Non-pigmented ciliary epithelial cell (primary cell): Measurements from ENCODE around the gene TFR2.

Experiments
- DNase-seq: peaks from one replicate; pipeline ENCODE4 v3.0.0-alpha.2; 2010; ENCODE audit warnings: low read depth

The TFR2 gene

GRCh38 chr7:100612730-100613390 lies 28.5 kb downstream of the TFR2 start:
- DNase-seq = no peak

- DNase-seq = peak; percentile 99
Measured at GRCh38 chr7:100611983-100612729, 29.2 kb downstream of the TFR2 start, which contains the start of gene MOSPD3. TSS of gene MOSPD3 (plus strand) at chr7:100612540. CDS start at chr7:100612792, 252 bp downstream.

DNA sequence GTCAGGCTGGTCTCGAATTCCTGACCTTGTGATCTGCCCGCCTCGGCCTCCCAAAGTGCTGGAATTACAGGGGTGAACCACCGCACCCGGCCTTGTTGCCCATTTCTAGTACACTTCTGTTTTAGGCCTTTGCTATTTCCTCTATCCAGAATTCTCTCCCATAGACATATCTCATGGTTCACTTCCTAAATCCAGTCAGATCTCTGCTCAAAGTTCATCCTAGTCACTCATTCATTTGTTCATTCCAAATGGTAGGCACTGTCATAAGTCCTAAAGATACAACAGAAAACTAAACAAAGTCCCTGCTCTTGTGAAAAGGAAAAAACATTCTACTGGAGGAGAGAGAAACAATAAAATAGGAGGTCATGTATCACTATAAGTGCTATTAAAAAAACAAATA lies 31.4 kb downstream of the TFR2 start:
- no peak for DNase-seq

- no peak for DNase-seq
Measured at GRCh38 chr7:100607111-100607510, 34.2 kb downstream of the TFR2 start.

DNA sequence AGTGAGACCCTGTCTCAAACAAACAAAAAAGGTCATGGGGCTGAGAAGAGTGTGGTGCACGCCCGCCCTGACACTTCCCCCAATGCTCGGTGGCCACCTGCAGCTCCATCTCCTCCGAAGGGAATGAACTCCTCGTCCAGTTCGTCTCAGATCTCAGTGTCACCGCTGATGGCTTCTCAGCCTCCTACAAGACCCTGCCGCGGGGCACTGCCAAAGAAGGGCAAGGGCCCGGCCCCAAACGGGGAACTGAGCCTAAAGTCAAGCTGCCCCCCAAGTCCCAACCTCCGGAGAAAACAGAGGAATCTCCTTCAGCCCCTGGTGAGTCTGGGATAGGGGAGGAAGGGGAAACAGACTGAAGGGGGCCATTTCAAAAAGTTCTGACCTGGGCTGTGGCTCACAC lies 35.0 kb downstream of the TFR2 start:
- DNase-seq = no peak

DNA sequence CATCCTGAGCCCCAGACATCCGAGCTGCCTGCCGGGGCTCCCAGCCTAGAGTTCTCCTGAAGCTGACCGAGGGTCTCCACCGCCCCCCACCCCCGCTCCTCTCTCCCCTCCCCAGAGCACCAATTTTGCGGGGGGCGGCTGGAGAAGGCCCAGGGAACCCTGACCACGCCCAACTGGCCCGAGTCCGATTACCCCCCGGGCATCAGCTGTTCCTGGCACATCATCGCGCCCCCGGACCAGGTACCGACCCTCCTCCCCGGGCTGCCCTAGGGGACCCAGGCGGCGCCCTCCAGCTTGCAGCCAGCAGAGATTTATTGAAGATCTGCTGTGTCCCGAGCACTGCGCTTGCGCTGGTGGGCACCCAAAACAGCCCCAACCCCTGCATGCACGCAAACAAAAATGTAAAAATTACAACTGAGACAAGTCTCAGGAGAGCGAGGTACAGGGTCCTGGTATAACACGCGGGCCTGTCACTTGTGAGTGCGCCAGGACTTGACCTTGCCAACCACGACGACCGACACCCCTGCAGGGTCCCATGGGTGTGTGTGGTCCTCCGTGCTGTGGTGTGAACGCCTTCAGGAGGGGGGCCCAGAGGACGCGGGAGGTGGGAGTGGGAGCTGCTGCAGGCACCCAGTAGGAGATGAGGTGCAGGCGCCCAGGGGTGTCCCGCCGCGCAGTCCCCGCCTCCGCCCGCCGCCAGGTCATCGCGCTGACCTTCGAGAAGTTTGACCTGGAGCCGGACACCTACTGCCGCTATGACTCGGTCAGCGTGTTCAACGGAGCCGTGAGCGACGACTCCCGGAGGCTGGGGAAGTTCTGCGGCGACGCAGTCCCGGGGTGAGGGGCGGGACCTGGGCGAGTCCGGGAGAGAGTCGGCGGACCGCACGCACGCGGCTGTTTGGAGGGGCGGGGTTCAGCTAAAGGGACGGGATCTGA lies 36.1 kb downstream of the TFR2 start:
- DNase-seq = no peak

- no peak for DNase-seq
Measured at GRCh38 chr7:100604028-100604975, 37.0 kb downstream of the TFR2 start.

- DNase-seq = no peak
Measured at GRCh38 chr7:100603726-100604027, 37.7 kb downstream of the TFR2 start.

- DNase-seq = no peak
Measured at GRCh38 chr7:100602889-100603725, 38.2 kb downstream of the TFR2 start.

- no peak for DNase-seq
Measured at GRCh38 chr7:100600730-100601038, 40.7 kb downstream of the TFR2 start.

DNA sequence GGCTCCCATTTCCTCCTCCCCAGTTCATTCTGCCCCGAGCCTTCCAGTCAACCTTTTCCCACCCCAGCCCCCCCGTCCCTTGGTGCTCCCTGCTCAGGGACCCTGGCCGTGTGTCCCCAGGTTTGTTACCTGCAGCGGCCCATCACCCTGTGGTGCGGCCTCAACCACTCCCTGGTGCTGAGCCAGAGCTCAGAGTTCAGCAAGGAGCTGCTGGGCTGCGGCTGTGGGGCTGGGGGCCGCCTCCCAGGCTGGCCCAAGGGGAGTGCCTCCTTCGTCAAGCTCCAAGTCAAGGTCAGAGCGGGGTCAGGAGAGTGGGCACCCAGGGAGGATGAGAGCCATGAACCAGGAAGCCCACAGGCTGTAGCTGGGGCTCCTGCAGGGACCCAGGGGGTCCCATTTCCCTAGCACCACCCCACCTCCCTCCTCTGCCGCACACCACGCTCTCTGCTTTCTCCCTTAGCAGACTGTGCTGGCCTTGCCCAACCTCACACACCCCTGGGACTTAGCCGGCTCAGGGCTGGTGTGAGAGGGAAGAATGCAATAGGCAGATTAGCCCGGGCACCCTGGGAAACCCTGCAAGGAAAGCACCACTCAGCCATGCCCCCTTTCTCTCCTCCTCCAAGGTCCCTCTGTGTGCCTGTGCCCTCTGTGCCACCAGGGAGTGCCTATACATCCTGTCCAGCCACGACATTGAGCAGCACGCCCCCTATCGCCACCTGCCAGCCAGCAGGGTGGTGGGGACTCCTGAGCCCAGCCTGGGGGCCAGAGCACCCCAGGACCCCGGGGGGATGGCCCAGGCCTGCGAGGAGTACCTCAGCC lies 41.2 kb downstream of the TFR2 start:
- no peak for DNase-seq

DNA sequence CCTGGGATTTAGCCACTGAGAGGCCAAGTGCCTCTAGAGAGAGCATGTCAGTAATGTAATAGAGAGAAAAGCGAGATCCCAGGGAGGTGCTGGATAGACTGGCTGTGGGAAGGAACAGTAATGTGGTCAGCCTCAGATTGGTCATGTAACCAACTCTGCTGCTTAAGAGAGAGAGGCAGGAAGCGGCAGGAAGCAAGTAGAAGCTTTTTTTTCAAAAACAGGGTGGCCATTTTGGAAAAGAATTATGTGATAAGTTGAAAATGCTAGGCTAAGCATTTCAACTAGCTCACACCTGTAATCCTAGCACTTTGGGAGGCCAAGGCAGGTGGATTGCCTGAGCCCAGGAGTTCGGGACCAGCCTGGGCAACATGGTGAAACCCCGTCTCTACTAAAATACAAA lies 42.9 kb downstream of the TFR2 start:
- no peak for DNase-seq

DNA sequence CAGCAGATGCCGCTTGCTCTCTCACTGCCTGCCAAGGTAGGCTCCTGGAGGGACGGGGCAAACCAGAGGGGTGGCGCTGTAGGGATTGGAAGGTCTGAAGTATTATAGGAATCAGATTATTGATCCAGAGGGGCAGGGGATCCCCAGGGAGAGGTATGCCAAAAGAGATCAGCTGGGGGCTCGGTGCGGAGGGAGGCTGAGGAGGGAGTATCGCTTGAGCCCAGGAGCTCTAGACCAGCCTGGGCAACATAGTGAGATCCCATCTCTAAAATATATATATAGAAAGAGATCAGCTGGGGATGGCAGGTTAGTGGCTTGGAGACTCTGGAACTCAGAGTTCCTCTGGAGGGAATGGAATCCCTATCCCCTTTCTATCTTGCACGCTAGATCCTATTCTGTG lies 46.2 kb downstream of the TFR2 start:
- no peak for DNase-seq

- DNase-seq = no peak
Measured at GRCh38 chr7:100591596-100591995, 49.8 kb downstream of the TFR2 start.

DNA sequence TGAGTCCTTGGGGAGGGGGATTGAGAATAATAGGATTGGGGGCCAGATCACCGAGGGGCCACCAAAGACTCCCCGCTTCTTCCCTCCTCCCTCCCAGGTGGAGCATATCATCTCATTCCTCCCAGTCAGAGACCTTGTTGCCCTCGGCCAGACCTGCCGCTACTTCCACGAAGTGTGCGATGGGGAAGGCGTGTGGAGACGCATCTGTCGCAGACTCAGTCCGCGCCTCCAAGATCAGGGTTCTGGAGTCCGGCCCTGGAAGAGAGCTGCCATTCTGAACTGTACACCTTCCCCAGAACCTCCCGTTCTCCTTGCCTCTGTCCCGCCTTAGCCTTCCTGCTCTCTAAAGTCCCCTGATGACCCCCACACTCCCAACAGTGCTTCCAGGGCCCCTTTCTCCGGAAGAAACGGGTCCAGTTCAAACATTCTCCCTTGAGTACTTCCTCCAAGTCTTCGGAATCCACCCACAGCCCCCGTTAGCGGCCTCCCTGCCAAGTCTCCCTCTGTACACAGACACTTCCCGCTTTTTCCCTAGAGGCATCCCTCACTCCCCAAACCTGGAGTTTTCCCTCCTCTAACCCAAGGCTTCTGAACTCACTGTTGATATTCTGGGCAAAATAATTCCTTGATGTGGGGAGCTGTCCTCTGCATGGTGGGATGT lies 51.1 kb downstream of the TFR2 start:
- no peak for DNase-seq

DNA sequence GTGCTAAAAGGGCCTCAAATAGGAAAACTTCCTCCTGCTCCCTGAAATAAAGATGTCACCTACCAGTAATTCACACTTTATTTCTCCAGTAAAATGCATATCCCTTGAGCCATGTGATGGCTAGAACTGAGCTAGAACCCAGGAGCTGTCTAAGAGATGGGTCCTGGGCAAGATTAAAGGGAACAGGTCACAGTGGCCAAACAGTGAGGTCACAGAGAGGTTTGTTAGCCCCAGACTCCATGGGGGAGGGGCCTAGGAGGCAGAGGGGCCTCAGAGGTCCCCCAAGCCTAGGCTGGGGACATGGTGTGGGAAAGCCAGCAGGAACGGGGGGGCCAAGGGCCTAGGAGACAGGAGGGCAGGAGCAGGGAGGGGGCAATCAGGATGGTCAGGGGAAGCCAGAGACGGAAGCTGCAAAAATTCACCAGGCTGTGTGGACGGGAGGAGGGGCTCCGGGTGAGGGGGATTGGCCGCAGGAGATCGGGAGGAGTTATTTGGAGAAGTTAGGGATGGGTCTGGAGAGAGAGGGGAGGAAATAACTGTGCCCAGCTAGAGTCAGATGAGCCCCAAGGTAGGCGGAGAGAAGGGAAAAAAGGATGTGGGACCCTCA lies 51.9 kb downstream of the TFR2 start:
- DNase-seq = no peak

- no peak for DNase-seq
Measured at GRCh38 chr7:100588438-100588837, 52.9 kb downstream of the TFR2 start.

GRCh38 chr7:100586266-100587025 lies 54.9 kb downstream of the TFR2 start, which contains the start of gene FBXO24:
TSS of gene FBXO24 (plus strand) at chr7:100586328. CDS start at chr7:100586626, 298 bp downstream.
- DNase-seq = peak; percentile 100
